K562 (cell line): ENCODE results near the gene PARP9.

ENCODE experiments used
- ARNT ChIP-seq, 2 experiments: fragments of 450-650 bp; IDR thresholded peaks; 2 replicates each; pipeline ENCODE4 v1.6.1; 2016; ENCODE audit warnings: mild to moderate bottlenecking in 1 of 2
- EP300 ChIP-seq: IDR thresholded peaks from 2 replicates; pipeline ENCODE4 v1.6.1; 2012; ENCODE audit warnings: low read length, improper control_type of control experiment
- ESRRA ChIP-seq: fragments of 450-650 bp; IDR thresholded peaks from 2 replicates; pipeline ENCODE4 v1.6.1; 2014; ENCODE audit warnings: low read depth, mild to moderate bottlenecking, moderate library complexity, borderline replicate concordance
- EZH2 ChIP-seq: IDR thresholded peaks from 2 replicates; pipeline ENCODE4 v1.6.1; 2012; ENCODE audit warnings: low read depth, mild to moderate bottlenecking, inconsistent platforms, low read length, borderline replicate concordance
- FOXJ3 ChIP-seq: sonication (generic); formaldehyde crosslinking; IDR thresholded peaks from 2 replicates; pipeline ENCODE4 v1.4.0; 2020; ENCODE audit warnings: mild to moderate bottlenecking, missing genetic modification reagents
- KLF1 ChIP-seq: fragments of 450-650 bp; IDR thresholded peaks from 2 replicates; pipeline ENCODE4 v1.6.1; 2016; ENCODE audit warnings: missing genetic modification characterization, missing compliant biosample characterization
- RBBP5 ChIP-seq: fragments of 200-600 bp; sonication (generic); IDR thresholded peaks from 2 replicates; pipeline ENCODE4 v1.6.1; 2012; ENCODE audit warnings: borderline replicate concordance, mild to moderate bottlenecking, low read length, control low read depth, inconsistent platforms; ENCODE audit not compliant: insufficient read depth, poor library complexity, severe bottlenecking
- RNF2 ChIP-seq: sonication (generic); IDR thresholded peaks from 2 replicates; pipeline ENCODE4 v1.6.1; 2016
- SPI1 ChIP-seq: IDR thresholded peaks from 2 replicates; pipeline ENCODE4 v1.6.1; 2011; ENCODE audit warnings: low read depth, low read length, control low read depth, borderline replicate concordance
- TAF1 ChIP-seq: IDR thresholded peaks from 2 replicates; pipeline ENCODE4 v1.6.1; 2011; ENCODE audit warnings: mild to moderate bottlenecking, low read length, moderate library complexity; ENCODE audit not compliant: insufficient read depth, control insufficient read depth, severe bottlenecking; ENCODE audit errors: extremely low read depth
- YY1 ChIP-seq, 3 experiments: IDR thresholded peaks; 2 replicates each; pipeline ENCODE4 v1.6.1; 2011; ENCODE audit warnings: low read length in 2 of 3, mild to moderate bottlenecking in 2 of 3, moderate library complexity in 2 of 3, borderline replicate concordance in 1 of 3, control low read depth in 1 of 3, low read depth in 1 of 3; ENCODE audit not compliant: insufficient read depth in 3 of 3, insufficient replicate concordance in 2 of 3, control insufficient read depth in 1 of 3, insufficient read length in 1 of 3; ENCODE audit errors: extremely low read depth in 1 of 3
- TF ChIP-seq, protein P1 (sequence below), 3 experiments: IDR thresholded peaks in 2 of 3; conservative IDR thresholded peaks in 1 of 3; 2 replicates each; pipeline ENCODE4 v1.5.1; 2011 to 2012; ENCODE audit warnings: low read length in 3 of 3, mild to moderate bottlenecking in 3 of 3, control low read depth in 2 of 3, improper control_type of control experiment in 1 of 3, inconsistent platforms in 1 of 3, low read depth in 1 of 3, mixed read lengths in 1 of 3, moderate library complexity in 1 of 3; ENCODE audit not compliant: insufficient read depth in 2 of 3
- TF ChIP-seq, protein P2 (sequence below): fragments of 250-450 bp; sonication (Bioruptor Pico); IDR thresholded peaks from 2 replicates; pipeline ENCODE4 v1.5.0; 2021
- TF ChIP-seq, protein P3 (sequence below): IDR thresholded peaks from 2 replicates; pipeline ENCODE4 v1.6.1; 2016; ENCODE audit warnings: missing genetic modification characterization, missing compliant biosample characterization

DNA sequence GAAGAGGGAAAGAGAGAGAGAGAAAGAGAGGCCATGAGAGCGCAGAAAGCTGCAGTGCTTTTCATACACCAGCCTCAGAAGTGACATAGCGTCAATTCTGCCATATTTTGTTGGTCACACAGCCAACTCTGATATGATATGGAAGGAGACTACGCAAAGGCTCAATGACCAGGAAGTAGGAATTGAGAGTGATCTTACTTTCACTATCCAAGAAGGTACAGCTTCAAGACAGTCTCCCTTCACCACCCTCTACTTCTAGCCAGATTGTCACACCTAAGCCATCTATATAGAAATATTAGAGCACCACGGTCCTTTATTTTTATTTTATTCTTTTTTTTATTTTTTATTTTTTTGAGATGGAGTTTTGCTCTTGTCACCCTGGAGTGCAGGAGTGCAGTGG, 34.5 kb upstream of the PARP9 start:
- no peak for TF ChIP-seq ARNT (IDR thresholded peaks at IDR 0.05)
- TF ChIP-seq KLF1 (tag), result no peak
- TF ChIP-seq FOXJ3 (CRISPR knock-in tag), result no peak
- no peak for TF ChIP-seq YY1 (IDR thresholded peaks at IDR 0.05; ENCODE audit: borderline replicate concordance in 1 of 3, control insufficient read depth in 1 of 3, extremely low read depth in 1 of 3, insufficient read depth in 3 of 3, insufficient read length in 1 of 3, insufficient replicate concordance in 2 of 3, low read depth in 1 of 3, low read length in 2 of 3)
- TF ChIP-seq, protein P1, sequence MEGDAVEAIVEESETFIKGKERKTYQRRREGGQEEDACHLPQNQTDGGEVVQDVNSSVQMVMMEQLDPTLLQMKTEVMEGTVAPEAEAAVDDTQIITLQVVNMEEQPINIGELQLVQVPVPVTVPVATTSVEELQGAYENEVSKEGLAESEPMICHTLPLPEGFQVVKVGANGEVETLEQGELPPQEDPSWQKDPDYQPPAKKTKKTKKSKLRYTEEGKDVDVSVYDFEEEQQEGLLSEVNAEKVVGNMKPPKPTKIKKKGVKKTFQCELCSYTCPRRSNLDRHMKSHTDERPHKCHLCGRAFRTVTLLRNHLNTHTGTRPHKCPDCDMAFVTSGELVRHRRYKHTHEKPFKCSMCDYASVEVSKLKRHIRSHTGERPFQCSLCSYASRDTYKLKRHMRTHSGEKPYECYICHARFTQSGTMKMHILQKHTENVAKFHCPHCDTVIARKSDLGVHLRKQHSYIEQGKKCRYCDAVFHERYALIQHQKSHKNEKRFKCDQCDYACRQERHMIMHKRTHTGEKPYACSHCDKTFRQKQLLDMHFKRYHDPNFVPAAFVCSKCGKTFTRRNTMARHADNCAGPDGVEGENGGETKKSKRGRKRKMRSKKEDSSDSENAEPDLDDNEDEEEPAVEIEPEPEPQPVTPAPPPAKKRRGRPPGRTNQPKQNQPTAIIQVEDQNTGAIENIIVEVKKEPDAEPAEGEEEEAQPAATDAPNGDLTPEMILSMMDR (IDR thresholded peaks at IDR 0.05 in 2 of 3, conservative IDR thresholded peaks at IDR 0.05 in 1 of 3; ENCODE audit: insufficient read depth in 2 of 3, low read depth in 1 of 3, low read length in 3 of 3), result no peak
- no peak for TF ChIP-seq TAF1
- TF ChIP-seq ESRRA, result no peak
- TF ChIP-seq RNF2, result no peak
- no peak for TF ChIP-seq RBBP5
- TF ChIP-seq, protein P2, sequence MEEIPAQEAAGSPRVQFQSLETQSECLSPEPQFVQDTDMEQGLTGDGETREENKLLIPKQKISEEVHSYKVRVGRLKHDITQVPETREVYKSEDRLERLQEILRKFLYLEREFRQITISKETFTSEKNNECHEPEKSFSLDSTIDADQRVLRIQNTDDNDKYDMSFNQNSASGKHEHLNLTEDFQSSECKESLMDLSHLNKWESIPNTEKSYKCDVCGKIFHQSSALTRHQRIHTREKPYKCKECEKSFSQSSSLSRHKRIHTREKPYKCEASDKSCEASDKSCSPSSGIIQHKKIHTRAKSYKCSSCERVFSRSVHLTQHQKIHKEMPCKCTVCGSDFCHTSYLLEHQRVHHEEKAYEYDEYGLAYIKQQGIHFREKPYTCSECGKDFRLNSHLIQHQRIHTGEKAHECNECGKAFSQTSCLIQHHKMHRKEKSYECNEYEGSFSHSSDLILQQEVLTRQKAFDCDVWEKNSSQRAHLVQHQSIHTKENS, result no peak
- TF ChIP-seq SPI1, result no peak
- TF ChIP-seq, protein P3, sequence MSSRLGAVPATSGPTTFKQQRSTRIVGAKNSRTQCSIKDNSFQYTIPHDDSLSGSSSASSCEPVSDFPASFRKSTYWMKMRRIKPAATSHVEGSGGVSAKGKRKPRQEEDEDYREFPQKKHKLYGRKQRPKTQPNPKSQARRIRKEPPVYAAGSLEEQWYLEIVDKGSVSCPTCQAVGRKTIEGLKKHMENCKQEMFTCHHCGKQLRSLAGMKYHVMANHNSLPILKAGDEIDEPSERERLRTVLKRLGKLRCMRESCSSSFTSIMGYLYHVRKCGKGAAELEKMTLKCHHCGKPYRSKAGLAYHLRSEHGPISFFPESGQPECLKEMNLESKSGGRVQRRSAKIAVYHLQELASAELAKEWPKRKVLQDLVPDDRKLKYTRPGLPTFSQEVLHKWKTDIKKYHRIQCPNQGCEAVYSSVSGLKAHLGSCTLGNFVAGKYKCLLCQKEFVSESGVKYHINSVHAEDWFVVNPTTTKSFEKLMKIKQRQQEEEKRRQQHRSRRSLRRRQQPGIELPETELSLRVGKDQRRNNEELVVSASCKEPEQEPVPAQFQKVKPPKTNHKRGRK (tag), result no peak
- no peak for TF ChIP-seq EZH2
- TF ChIP-seq EP300, result no peak
